GM10248 (cell line): ENCODE results near the gene NAA15.

Experiments used
- CTCF ChIA-PET: fragments of 300-600 bp; sonication (Branson Sonifier 250); formaldehyde crosslinking; extraction: SDS; loops from one replicate; lab custom pipeline; 2021; ENCODE audit warnings: antibody characterized with exemption; lab: Yijun Ruan, JAX
- POLR2A ChIA-PET: fragments of 350-650 bp; sonication (Branson Sonifier 250); formaldehyde crosslinking; extraction: SDS; loops from one replicate; lab custom pipeline; 2020; ENCODE audit warnings: antibody characterized with exemption; lab: Yijun Ruan, JAX
- DNase-seq: peaks from one replicate; pipeline ENCODE4 v3.0.0; 2012; ENCODE audit errors: extremely low spot score
- CTCF ChIP-seq: IDR thresholded peaks from 2 replicates; pipeline ENCODE4 v1.5.1; 2012; ENCODE audit warnings: mild to moderate bottlenecking, low read depth; ENCODE audit errors: extremely low read depth, missing control alignments, control extremely low read depth

NAA15 gene

GRCh38 chr4:139266208-139266582 lies 35.1 kb upstream of the NAA15 start:
- DNase-seq: no peak
- POLR2A ChIA-PET: interaction anchor here (1.0 kb wide), 1 partner anchor 90 kb away, joined by 4 read pairs; the partner anchor contains the start of gene ELF2
- CTCF ChIA-PET: interaction anchor here (0.9 to 2.3 kb wide), 15 partner anchors 8 to 168 kb away, joined by 3 to 16 read pairs (median 4); partner anchors contain the start of genes ELF2 and NAA15
- TF ChIP-seq CTCF: no peak

- CTCF ChIA-PET: interaction anchor here (0.9 to 2.3 kb wide), 14 partner anchors 9 to 168 kb away, joined by 3 to 16 read pairs (median 4); partner anchors contain the start of genes ELF2 and NAA15
Measured at GRCh38 chr4:139266583-139267257, 34.6 kb upstream of the NAA15 start.

GRCh38 chr4:139267301-139267700 lies 34.0 kb upstream of the NAA15 start:
- TF ChIP-seq CTCF: no peak
- DNase-seq: no peak
- CTCF ChIA-PET: interaction anchor here (1.3 to 2.3 kb wide), 4 partner anchors 10 to 90 kb away, joined by 3 to 16 read pairs (median 6); partner anchors contain the start of gene ELF2
- POLR2A ChIA-PET: no interaction called here

More at GRCh38 chr4:139266583-139267257, 34.6 kb upstream of the NAA15 start:
- POLR2A ChIA-PET: interaction anchor here (1.0 kb wide), 1 partner anchor 90 kb away, joined by 4 read pairs; the partner anchor contains the start of gene ELF2
- TF ChIP-seq CTCF: no peak
- DNase-seq: peak; percentile 88

- no peak for TF ChIP-seq CTCF
- DNase-seq: no peak
- POLR2A ChIA-PET: no interaction called here
- CTCF ChIA-PET: no interaction called here
Measured at GRCh38 chr4:139273835-139274234, 27.5 kb upstream of the NAA15 start.

GRCh38 chr4:139274790-139275189 lies 26.5 kb upstream of the NAA15 start:
- DNase-seq: no peak
- ChIA-PET POLR2A (interaction anchor here (0.5 kb wide), 1 partner anchor 27 kb away, joined by 3 read pairs; no protein-coding TSS in a partner anchor), CTCF (interaction anchor here (1.0 to 2.1 kb wide), 6 partner anchors 9 to 244 kb away, joined by 3 to 13 read pairs (median 3); no protein-coding TSS in a partner anchor)
- TF ChIP-seq CTCF: no peak

- ChIA-PET POLR2A (interaction anchor here (0.5 kb wide), 1 partner anchor 28 kb away, joined by 3 read pairs; no protein-coding TSS in a partner anchor), CTCF (interaction anchor here (1.0 to 2.1 kb wide), 6 partner anchors 9 to 244 kb away, joined by 3 to 13 read pairs (median 3); no protein-coding TSS in a partner anchor)
- TF ChIP-seq CTCF: no peak
- no peak for DNase-seq
Measured at GRCh38 chr4:139275281-139275735, 26.0 kb upstream of the NAA15 start.
